Effector memory CD4-positive, alpha-beta T cell (primary cell): ENCODE measurements around the gene CDH5.

ENCODE experiments used
- DNase-seq, 3 donors: peaks; one replicate each; pipeline ENCODE4 v3.0.0-alpha.2; 2020
- H3K27ac ChIP-seq: 2 replicates; pipeline ENCODE4 v1.7.0; 2013; ENCODE audit warnings: mild to moderate bottlenecking, low read length, moderate library complexity; ENCODE audit not compliant: insufficient read depth, poor library complexity, severe bottlenecking
- H3K27me3 ChIP-seq: replicated peaks from 2 replicates; pipeline ENCODE4 v1.7.0; 2013; ENCODE audit warnings: mild to moderate bottlenecking, low read length; ENCODE audit not compliant: insufficient read depth, control insufficient read depth, poor library complexity, severe bottlenecking
- H3K36me3 ChIP-seq: 2 replicates; pipeline ENCODE4 v1.7.0; 2013; ENCODE audit warnings: mild to moderate bottlenecking, low read length, moderate library complexity; ENCODE audit not compliant: control insufficient read depth, insufficient read depth
- H3K4me1 ChIP-seq: 2 replicates; pipeline ENCODE4 v1.7.0; 2013; ENCODE audit warnings: low read length, mild to moderate bottlenecking; ENCODE audit not compliant: control insufficient read depth, insufficient read depth, poor library complexity, severe bottlenecking
- H3K4me3 ChIP-seq: 2 replicates; pipeline ENCODE4 v1.7.0; 2013; ENCODE audit warnings: low read length, low read depth, mild to moderate bottlenecking; ENCODE audit not compliant: insufficient read depth, poor library complexity, severe bottlenecking
- H3K9me3 ChIP-seq: 2 replicates; pipeline ENCODE4 v1.7.0; 2013; ENCODE audit warnings: mild to moderate bottlenecking, low read length, moderate library complexity; ENCODE audit not compliant: control insufficient read depth

Gene CDH5

DNA sequence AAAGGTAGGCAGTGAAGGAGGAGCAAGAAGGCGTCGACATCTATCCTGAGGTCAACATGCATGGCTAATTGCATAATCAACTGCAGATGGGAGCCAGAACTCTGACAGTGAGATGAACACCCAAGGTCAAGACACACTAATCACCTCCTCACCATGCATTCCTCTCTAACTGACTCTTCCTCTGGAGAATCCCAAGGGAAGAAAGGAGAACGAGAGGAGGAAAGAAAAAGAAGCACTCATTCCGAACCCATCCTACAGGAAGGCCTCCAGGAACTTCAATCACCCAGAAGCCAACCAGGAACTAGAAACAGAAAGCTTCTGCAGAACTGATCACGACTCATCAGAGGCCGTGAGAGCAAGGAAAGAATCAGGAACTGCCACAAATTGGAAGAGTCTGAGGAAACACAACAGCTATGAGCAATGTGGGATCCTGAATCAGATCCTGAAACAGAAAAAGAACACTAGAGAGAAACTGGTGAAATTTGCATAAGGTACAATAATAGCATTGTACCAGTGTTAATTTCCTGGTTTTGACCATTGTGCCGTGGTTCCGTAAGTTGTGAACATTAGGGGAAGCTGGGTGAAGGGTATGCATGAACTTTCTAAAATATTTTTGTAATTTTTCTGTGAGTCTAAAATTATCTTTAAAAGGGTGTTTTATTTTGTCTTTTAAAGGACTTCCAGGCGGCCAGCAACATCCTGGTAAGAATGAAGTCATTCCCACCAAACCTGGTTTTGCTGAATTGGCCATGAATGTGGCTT, 50.6 kb downstream of the CDH5 start:
- Histone ChIP-seq H3K27ac (no peak overlapping the region), H3K9me3 (no peaks in the 10 kb centered on the region)

DNA sequence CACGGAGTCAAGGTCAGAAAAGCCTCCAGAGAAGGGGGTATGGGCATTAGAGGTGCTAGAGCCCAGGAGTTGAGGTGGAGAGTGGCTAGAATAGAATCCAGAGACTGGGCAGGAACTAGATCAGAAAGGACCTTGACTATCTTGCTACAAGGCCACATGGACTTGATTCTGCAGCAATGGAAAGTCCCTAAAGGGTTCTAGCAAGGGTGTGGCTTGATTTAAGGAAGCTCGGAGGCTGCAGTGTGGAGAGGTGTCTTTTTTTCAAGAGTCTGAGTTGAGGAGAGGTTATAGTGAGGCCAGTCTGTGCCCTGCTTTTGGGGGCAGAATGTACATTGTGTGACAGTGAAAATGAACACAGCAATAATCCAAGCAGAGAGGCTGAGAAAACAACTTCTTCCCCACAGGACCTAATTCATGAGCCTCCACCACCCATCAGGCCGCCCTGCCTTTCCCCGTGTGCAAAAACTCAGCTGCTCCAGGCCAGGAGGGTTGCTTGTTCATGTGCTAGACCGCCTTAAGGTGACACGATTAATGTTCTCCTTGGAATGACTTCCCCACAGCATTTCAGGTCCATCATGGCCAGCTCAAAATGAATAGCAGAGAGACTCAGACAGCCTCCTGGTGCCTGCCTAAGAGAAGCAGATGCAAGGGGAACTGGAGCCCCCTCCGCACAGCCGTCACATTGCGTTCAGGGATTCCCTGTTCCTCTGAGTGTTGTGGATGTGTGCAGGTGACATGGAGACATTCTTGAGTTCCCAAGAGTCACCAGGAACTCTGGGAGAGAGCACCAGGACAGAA, 51.9 kb downstream of the CDH5 start:
- H3K27me3 ChIP-seq = no peaks in the 10 kb centered on the region
- no peak overlapping the region for H3K4me3 ChIP-seq
- no peaks in the 10 kb centered on the region for H3K36me3 ChIP-seq
- no peak overlapping the region for H3K27ac ChIP-seq
- DNase-seq = no peak
- H3K9me3 ChIP-seq = no peaks in the 10 kb centered on the region
- H3K4me1 ChIP-seq = no peaks in the 10 kb centered on the region

More for the DNA sequence above, 50.6 kb downstream of the CDH5 start:
- no peaks in the 10 kb centered on the region for H3K27me3 ChIP-seq
- no peak overlapping the region for H3K4me3 ChIP-seq
- no peaks in the 10 kb centered on the region for H3K4me1 ChIP-seq
- no peaks in the 10 kb centered on the region for H3K36me3 ChIP-seq
- no peak for DNase-seq

DNA sequence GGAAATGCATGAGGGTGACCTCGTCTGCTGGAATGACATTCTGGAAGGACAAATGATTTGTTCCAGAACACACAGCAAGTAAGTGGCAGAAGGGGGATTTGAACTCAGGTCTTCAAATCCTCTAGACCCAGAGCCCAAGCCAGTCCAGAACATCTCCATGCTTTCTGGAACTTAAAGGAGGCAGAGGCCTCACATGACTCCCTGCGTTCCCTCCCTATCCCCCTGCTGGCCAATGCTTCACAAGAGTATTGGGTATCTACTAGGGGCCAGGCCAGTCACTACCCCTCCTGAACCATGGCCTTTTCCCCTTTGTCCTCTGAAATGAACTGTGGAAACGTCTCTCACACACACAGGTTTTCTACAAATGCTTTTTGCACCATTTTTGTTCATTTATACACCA, 53.0 kb downstream of the CDH5 start:
- Histone ChIP-seq H3K4me1 (no peaks in the 10 kb centered on the region), H3K9me3 (no peaks in the 10 kb centered on the region), H3K27me3 (no peaks in the 10 kb centered on the region), H3K27ac (no peak overlapping the region), H3K4me3 (no peak overlapping the region), H3K36me3 (no peaks in the 10 kb centered on the region)
- DNase-seq = no peak

DNA sequence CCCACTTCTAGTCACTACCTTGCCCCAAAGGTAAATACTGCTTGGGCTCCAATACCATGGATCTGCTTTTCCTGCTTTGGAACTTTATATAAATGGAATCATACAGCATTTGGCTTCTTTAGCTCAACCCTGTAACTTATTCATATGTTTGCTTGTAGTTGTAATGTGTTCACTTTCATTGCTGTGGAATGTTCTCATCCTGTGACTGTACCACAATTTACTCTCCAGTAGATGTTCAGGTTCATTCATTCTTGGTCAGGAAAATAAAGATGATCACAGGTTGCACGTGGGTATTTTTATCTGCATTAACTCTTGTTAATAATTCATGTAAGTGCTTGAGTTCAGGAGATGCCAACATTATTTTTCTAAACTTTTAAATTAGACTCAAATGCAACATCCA, 53.9 kb downstream of the CDH5 start:
- no peak for DNase-seq
- H3K4me1 ChIP-seq = no peaks in the 10 kb centered on the region

DNA sequence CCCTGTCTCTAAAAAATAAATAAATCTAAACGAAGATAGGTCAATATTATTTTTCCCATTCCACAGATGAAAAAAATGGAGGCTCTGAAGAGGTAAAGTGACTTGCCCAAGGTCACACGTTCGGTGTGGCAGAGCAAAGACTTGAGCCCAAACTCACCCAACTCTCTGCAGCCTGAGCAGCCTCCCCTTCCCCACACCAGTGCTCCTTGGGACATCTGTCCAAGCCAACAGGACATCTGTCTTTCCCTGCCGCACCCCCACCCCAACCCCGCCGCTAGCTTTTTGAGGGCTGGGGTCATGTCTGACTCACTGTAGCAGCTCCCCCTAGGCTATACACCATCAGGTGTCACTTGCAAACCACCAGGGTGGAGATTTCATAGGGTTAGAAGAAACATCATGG, 55.4 kb downstream of the CDH5 start:
- Histone ChIP-seq H3K4me1 (no peaks in the 10 kb centered on the region), H3K36me3 (no peaks in the 10 kb centered on the region), H3K9me3 (no peaks in the 10 kb centered on the region), H3K4me3 (no peak overlapping the region), H3K27me3 (peaks cover 11% of the 10 kb centered on the region), H3K27ac (no peak overlapping the region)
- DNase-seq = no peak

More for the DNA sequence above, 53.9 kb downstream of the CDH5 start:
- Histone ChIP-seq H3K36me3 (no peaks in the 10 kb centered on the region), H3K27me3 (no peaks in the 10 kb centered on the region), H3K9me3 (no peaks in the 10 kb centered on the region), H3K4me3 (no peak overlapping the region), H3K27ac (no peak overlapping the region)

DNA sequence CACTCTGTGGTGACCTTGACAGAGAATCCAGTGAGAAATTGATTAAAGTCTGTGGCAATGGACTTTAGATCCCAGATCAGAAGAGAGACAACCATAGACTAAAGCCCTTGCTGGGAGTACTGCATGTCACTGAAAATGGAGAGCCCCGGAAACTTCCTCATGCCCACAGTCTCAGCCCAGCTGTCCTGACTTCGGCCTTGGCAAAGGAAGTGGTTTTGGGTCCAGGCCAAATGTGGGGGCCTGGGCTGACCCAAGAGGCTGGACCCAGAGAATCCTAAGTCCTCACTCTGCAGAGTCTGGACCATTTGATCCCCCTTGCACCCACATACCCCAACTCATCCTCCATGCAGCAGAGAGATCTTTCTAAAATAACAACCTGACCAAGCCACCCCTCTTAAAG, 55.9 kb downstream of the CDH5 start:
- Histone ChIP-seq H3K27ac (no peak overlapping the region), H3K4me3 (no peak overlapping the region), H3K9me3 (no peaks in the 10 kb centered on the region), H3K27me3 (peaks cover 11% of the 10 kb centered on the region), H3K4me1 (peaks cover under 1% of the 10 kb centered on the region), H3K36me3 (no peaks in the 10 kb centered on the region)
- no peak for DNase-seq

DNA sequence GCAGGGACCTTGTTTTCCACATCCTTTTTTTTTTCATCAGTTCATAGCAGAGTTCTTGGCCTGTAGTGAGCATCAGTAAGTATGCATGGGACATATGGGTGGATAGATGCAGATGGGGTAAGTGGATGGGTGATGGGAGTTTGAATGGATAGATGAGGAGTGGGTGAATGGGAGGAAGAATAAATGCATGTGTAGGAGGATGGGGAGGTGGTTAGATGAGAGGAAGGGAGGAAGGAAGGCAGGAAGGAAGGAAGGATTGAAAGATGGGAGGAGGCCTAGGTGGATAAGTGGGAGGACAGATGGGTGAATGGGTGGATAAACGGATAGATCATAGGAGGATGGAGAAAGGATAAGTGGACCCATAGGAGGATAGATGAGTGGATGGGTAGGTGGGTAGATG, 56.7 kb downstream of the CDH5 start:
- Histone ChIP-seq H3K36me3 (no peaks in the 10 kb centered on the region), H3K9me3 (no peaks in the 10 kb centered on the region), H3K27me3 (peaks cover 19% of the 10 kb centered on the region), H3K4me3 (no peak overlapping the region), H3K27ac (no peak overlapping the region), H3K4me1 (peaks cover 9% of the 10 kb centered on the region)
- DNase-seq = no peak

DNA sequence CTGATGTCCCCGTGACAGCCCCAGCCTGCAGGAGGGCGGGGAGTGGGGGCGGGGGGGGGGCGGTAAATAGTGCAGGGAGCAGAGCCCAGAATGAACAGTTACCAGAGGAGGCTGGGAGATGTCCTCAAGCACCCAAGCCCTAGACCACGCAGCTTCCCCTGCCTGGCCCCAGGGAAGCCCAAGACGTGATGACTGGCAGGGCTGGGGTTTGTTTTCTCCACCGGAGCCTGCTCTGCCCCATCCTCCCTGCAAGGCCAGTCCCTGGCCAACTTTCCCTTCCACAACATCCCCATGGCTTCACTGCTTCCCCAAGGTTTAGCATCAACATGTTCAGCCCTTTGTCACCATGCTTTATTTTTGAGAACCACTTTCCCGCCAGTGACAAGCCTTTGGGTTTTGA, 59.2 kb downstream of the CDH5 start:
- no peak for DNase-seq
- Histone ChIP-seq H3K4me1 (peaks cover 11% of the 10 kb centered on the region), H3K27me3 (peaks cover 29% of the 10 kb centered on the region), H3K36me3 (no peaks in the 10 kb centered on the region), H3K9me3 (no peaks in the 10 kb centered on the region), H3K4me3 (no peak overlapping the region), H3K27ac (no peak overlapping the region)

DNA sequence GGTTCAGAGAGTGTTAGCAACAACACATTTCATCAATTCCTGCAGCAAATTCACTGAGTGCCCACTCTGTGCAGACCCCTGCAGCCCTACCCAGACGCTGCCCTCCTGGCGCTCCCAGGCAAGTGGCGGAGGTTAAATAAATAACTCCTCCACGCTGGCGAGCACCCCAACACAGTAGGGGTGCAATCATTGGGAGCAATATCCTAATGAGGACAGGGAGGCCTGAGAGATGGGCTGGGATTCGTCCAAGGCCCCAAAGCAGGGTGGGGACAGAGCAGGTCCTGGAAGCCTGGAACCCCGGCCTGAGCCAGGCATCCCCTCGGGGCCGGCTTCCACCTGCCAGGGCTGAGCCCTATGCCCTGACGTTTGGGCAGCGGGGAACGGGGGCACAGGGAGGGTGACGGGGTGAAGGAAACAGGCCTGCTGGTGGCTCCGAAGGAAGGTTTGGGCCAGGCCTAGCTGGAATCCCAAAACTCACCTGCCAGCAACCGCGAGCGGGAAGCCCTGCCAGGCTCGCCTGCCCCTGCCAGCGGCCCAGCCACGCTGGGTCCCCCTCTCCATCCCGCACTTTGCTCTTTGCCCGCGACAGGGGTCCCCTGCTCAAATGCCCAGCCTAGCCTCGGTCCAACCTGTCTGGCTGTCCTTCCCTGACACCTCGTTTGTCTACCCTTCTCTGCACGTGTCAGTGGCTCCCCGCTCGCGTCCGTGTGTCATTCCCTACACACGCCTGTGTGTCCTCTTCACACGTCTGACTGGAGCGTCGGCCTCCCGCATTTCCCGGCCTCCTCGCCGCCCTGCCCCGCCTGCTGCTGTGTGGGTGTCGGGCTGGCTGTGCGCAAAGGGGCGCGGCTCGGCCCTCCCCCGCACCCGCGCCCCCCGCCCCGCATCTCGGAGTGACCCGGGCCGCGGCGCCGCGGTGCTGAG, 59.9 kb downstream of the CDH5 start:
- Histone ChIP-seq H3K9me3 (no peaks in the 10 kb centered on the region), H3K27me3 (peaks cover 29% of the 10 kb centered on the region), H3K27ac (no peak overlapping the region), H3K4me3 (peak overlapping the region; percentile 21), H3K36me3 (no peaks in the 10 kb centered on the region), H3K4me1 (peaks cover 11% of the 10 kb centered on the region)
- no peak for DNase-seq
